Uterus (tissue), 4 donors: ENCODE data around the gene CHN2. TPM values are rescaled to one million over a fixed set of nuclear protein-coding genes. Genes with fewer than 3 reads are reported as not detected.

ENCODE experiments used
- DNase-seq, 2 donors: peaks; one replicate each; pipeline ENCODE4 v3.0.0-alpha.2; 2019 to 2020
- H3K27ac ChIP-seq, 2 donors: fragments of 200-600 bp; sonication (generic); 1 replicate in 1 of 2; 2 replicates in 1 of 2; pipeline ENCODE4 v1.5.1; 2016 to 2018
- H3K27me3 ChIP-seq, 2 donors: fragments of 200-600 bp; sonication (generic); one replicate each; pipeline ENCODE4 v1.5.1; 2018 to 2019; ENCODE audit warnings: control low read depth in 1 of 2
- H3K36me3 ChIP-seq, 2 donors: fragments of 200-600 bp; sonication (generic); one replicate each; pipeline ENCODE4 v1.5.1; 2019; ENCODE audit warnings: control low read depth in 1 of 2
- H3K4me1 ChIP-seq, 2 donors: fragments of 200-600 bp; sonication (generic); one replicate each; pipeline ENCODE4 v1.5.1; 2018 to 2019; ENCODE audit warnings: control low read depth in 1 of 2
- H3K4me3 ChIP-seq, 2 donors: fragments of 200-600 bp; sonication (generic); 1 replicate in 1 of 2; 2 replicates in 1 of 2; pipeline ENCODE4 v1.5.1; 2018 to 2019; ENCODE audit warnings: mild to moderate bottlenecking in 1 of 2
- H3K9me3 ChIP-seq, 2 donors: fragments of 200-600 bp; sonication (generic); one replicate each; pipeline ENCODE4 v1.5.1; 2019; ENCODE audit warnings: control low read depth in 1 of 2
- POLR2A ChIP-seq, 2 donors: fragments of 450-650 bp; IDR thresholded peaks; one replicate each; pipeline ENCODE4 v1.6.1; 2016; ENCODE audit warnings: antibody characterized with exemption in 2 of 2, mild to moderate bottlenecking in 1 of 2, moderate library complexity in 1 of 2
- intact Hi-C: fragments of 100-400 bp; cut with DNase I; formaldehyde crosslinking; loops from one replicate; pipeline ENCODE4 v1.15.1; 2023; ENCODE audit warnings: low total_unique reads
- total RNA-seq, 4 donors: library from RNA; depleted of rRNA in 3 of 4; stranded (reverse); fragments of >200 nt in 3 of 4; gene quantifications; one replicate each; pipeline versions ENCODE4 v1.1.0 to v1.2.4, GENCODE V29; 2014 to 2023
- TF ChIP-seq, protein P1 (sequence below), 4 experiments: fragments of 200-600 bp in 2 of 4; fragments of 450-650 bp in 2 of 4; sonication (generic) in 2 of 4; IDR thresholded peaks; one replicate each; pipeline ENCODE4 v1.5.1; 2016 to 2019; ENCODE audit warnings: antibody characterized with exemption in 4 of 4, mild to moderate bottlenecking in 2 of 4, moderate library complexity in 1 of 4
- donor health status: DM: yes; HTN: yes; CAD: no.

CHN2 gene
- total RNA-seq, 4 donors from 2014 or later, result 9.8 to 22.9 (median 18.3) TPM

GRCh38 chr7:29270594-29271318 is 76.2 kb downstream of the CHN2 start:
- Histone ChIP-seq H3K9me3 (no peaks in the 10 kb centered on the region), H3K36me3 (no peaks in the 10 kb centered on the region), H3K4me1 (no peaks in the 10 kb centered on the region), H3K4me3 (no peak overlapping the region), H3K27ac (no peak overlapping the region), H3K27me3 (no peaks in the 10 kb centered on the region)
- TF ChIP-seq, protein P1, sequence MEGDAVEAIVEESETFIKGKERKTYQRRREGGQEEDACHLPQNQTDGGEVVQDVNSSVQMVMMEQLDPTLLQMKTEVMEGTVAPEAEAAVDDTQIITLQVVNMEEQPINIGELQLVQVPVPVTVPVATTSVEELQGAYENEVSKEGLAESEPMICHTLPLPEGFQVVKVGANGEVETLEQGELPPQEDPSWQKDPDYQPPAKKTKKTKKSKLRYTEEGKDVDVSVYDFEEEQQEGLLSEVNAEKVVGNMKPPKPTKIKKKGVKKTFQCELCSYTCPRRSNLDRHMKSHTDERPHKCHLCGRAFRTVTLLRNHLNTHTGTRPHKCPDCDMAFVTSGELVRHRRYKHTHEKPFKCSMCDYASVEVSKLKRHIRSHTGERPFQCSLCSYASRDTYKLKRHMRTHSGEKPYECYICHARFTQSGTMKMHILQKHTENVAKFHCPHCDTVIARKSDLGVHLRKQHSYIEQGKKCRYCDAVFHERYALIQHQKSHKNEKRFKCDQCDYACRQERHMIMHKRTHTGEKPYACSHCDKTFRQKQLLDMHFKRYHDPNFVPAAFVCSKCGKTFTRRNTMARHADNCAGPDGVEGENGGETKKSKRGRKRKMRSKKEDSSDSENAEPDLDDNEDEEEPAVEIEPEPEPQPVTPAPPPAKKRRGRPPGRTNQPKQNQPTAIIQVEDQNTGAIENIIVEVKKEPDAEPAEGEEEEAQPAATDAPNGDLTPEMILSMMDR (IDR thresholded peaks at IDR 0.05), result no peak
- no peak for TF ChIP-seq POLR2A (IDR thresholded peaks at IDR 0.05)
- no peak for DNase-seq
- intact Hi-C loops, result no loop called here

- TF ChIP-seq, protein P1 (IDR thresholded peaks at IDR 0.05), result no peak
- no peak for TF ChIP-seq POLR2A (IDR thresholded peaks at IDR 0.05)
- intact Hi-C loops, result no loop called here
- Histone ChIP-seq H3K9me3 (no peaks in the 10 kb centered on the region), H3K27me3 (no peaks in the 10 kb centered on the region), H3K4me1 (no peaks in the 10 kb centered on the region), H3K36me3 (no peaks in the 10 kb centered on the region), H3K27ac (no peak overlapping the region), H3K4me3 (no peak overlapping the region)
- no peak for DNase-seq
These were observed 76.7 kb downstream of the CHN2 start for GRCh38 chr7:29271319-29271658.

- Histone ChIP-seq H3K27ac (no peak overlapping the region), H3K36me3 (no peaks in the 10 kb centered on the region), H3K9me3 (no peaks in the 10 kb centered on the region), H3K4me1 (no peaks in the 10 kb centered on the region), H3K27me3 (no peaks in the 10 kb centered on the region), H3K4me3 (no peak overlapping the region)
- DNase-seq, result no peak
- intact Hi-C loops, result no loop called here
- TF ChIP-seq POLR2A (IDR thresholded peaks at IDR 0.05), result no peak
- TF ChIP-seq, protein P1 (IDR thresholded peaks at IDR 0.05), result no peak
These were observed 77.5 kb downstream of the CHN2 start for GRCh38 chr7:29272057-29272456.

DNA sequence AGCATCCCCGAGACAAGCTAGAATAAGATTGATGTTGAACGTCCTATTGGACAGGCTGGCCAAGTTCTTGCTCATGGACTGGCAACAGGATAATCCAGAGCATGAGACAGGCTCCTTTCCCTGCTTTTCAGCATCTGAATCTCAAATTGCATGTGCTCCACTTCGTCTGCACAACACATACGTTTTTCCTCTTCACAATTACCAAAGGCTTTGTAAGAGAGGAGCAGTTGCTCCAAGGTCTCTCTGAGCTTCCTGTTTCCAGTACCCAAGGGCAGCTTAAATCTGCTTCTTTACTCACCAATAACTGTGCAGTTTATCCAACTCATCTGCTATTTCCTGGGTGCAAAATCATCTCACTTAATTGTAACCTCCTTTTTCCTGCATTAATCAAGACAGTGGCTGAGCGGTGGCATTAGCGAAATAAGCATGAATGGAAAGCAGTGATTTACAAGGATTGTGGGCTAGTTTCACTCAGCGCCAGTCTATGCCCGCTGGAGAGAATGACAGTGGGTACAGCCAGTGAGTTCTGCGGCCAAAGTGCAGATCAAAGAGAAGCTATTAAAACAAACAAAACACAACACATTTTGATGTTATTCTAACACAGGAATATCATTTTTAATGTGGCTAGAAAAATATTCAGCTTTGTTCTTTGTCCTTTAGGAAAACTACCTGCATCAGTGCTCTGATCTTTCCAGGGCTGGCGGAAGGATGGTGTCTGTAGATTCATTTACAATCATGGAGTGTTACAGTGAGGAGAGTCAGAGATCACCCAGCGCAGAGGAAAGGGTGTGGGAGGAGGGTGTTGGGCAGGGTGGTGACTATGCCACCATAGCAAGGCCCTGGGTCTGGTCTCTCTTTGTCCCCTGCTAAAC is 79.8 kb downstream of the CHN2 start:
- Histone ChIP-seq H3K4me3 (no peak overlapping the region), H3K4me1 (no peaks in the 10 kb centered on the region), H3K27ac (no peak overlapping the region), H3K27me3 (no peaks in the 10 kb centered on the region), H3K36me3 (no peaks in the 10 kb centered on the region), H3K9me3 (no peaks in the 10 kb centered on the region)
- DNase-seq, result no peak
- intact Hi-C loops, result no loop called here
- no peak for TF ChIP-seq POLR2A (IDR thresholded peaks at IDR 0.05)
- TF ChIP-seq, protein P1 (IDR thresholded peaks at IDR 0.05), result no peak

- Histone ChIP-seq H3K27me3 (no peaks in the 10 kb centered on the region), H3K36me3 (no peaks in the 10 kb centered on the region), H3K27ac (no peak overlapping the region), H3K9me3 (no peaks in the 10 kb centered on the region), H3K4me1 (no peaks in the 10 kb centered on the region), H3K4me3 (no peak overlapping the region)
- TF ChIP-seq POLR2A (IDR thresholded peaks at IDR 0.05), result no peak
- TF ChIP-seq, protein P1 (IDR thresholded peaks at IDR 0.05), result no peak
- DNase-seq, result no peak
- intact Hi-C loops, result no loop called here
These were observed 80.4 kb downstream of the CHN2 start for GRCh38 chr7:29275018-29275318.
